GM21737 (cell line): ENCODE measurements around the gene PRAMEF27.
"Not testable (repeated sequence)": the region's sequence is repeated elsewhere in the genome, so short reads cannot be mapped to it uniquely, and the experiment has no call there.

ENCODE experiments used
- ATAC-seq: cut with Tn5 transposase; IDR thresholded peaks from one replicate; pipeline ENCODE4 v1.9.1; 2021; ENCODE audit warnings: mild to moderate bottlenecking, moderate library complexity; ENCODE audit not compliant: unreplicated experiment

Gene PRAMEF27

GRCh38 chr1:13056475-13056874, at the start of gene PRAMEF27:
Gene PRAMEF27 (minus strand): TSS chr1:13056575. CDS start chr1:13053659, 2,916 bp downstream.
- not testable (repeated sequence) for ATAC-seq

DNA sequence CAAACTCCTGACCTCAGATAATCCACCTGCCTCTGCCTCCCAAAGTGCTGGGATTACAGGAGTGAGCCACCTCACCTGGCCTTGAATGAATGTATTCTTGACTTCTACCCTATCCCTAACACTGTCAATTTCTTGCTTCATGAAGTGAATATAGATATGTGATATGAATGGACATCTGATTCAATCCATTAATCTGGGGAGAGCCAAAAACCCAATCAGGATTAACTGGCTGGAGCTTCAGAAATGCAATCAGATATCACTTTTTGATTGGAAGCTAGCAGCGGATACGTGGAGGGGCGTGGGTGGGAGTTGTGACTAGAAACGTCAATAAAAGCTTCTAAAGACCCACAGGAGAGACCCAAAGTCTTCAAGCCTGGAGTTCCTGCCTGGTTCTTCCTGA, 14.1 kb upstream of the PRAMEF27 start, which contains the start of gene PRAMEF25:
Gene PRAMEF25 (plus strand): TSS at position 301 of the 400 bp plus-strand sequence. CDS start 2,920 bp downstream, outside the sequence.
- ATAC-seq, result not testable (repeated sequence)

DNA sequence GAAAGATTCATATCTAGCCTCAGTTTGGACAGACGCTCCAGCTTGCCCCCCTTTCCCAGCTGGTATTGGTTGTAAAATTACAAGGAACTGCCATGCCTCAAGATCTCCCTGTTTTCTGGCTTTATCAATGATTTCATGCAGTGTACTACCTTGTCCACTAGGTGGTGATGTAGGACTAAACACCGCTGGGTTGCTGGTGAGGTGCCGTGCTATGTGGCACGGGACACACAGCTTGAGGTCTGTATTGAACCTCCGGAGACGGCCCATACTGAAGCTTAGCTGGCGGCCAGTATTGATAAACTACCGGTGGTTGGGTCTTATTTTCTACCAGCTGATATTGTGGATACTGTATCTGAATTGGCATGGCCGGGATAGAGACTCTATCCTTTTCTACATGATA, 36.5 kb downstream of the PRAMEF27 start:
- not testable (repeated sequence) for ATAC-seq

GRCh38 chr1:13011932-13012331, 44.4 kb downstream of the PRAMEF27 start:
- ATAC-seq, result not testable (repeated sequence)

DNA sequence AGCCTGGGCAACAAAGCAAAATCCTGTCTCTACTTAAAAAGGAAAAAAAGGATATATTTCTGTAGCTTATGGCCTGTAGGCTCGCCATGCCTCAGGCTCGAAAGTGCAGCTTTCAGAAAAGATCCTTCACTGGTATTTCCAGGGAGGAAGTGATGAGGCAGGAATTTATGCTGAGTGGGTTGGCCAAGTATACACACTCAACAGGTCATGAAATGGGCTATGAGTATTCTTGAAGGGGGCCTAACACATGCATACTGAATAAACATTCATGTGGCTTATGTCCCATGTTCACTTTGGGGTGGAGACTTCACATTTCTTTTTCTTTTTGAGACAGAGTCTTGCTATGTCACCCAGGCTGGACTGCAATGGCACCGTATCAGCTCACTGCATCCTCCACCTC, 47.0 kb downstream of the PRAMEF27 start:
- not testable (repeated sequence) for ATAC-seq

GRCh38 chr1:13005732-13006131, 50.6 kb downstream of the PRAMEF27 start:
- ATAC-seq, result not testable (repeated sequence)
